Psoas muscle (tissue), 8 donors: ENCODE data around the gene FAXDC2. TPM values are rescaled to one million over a fixed set of nuclear protein-coding genes. Genes with fewer than 3 reads are reported as not detected.

Source experiments
- ATAC-seq, 4 donors: fragments of 200-7000 bp; cut with Tn5 transposase; one replicate each; pipeline ENCODE4 v1.9.1; 2020; ENCODE audit warnings: moderate library complexity in 3 of 4, mild to moderate bottlenecking in 2 of 4
- DNase-seq, 2 donors: peaks; one replicate each; pipeline ENCODE4 v3.0.0-alpha.2; 2020
- H3K27ac ChIP-seq: fragments of 200-600 bp; one replicate; pipeline ENCODE4 v1.8.0; 2022
- H3K27me3 ChIP-seq, 3 donors: fragments of 200-600 bp in 1 of 3; one replicate each; pipeline versions ENCODE4 v1.6.1 to v1.8.0; 2013 to 2022; ENCODE audit warnings: low read length in 2 of 3, mild to moderate bottlenecking in 2 of 3, moderate library complexity in 1 of 3; ENCODE audit not compliant: insufficient read depth in 3 of 3
- H3K36me3 ChIP-seq, 2 donors: fragments of 200-600 bp in 1 of 2; one replicate each; pipeline versions ENCODE4 v1.6.1 to v1.8.0; 2013 to 2022; ENCODE audit warnings: low read depth in 1 of 2, mild to moderate bottlenecking in 1 of 2, moderate library complexity in 1 of 2; ENCODE audit not compliant: insufficient read depth in 1 of 2
- H3K4me1 ChIP-seq: fragments of 200-600 bp; one replicate; pipeline ENCODE4 v1.8.0; 2022
- H3K4me3 ChIP-seq: fragments of 200-600 bp; one replicate; pipeline ENCODE4 v1.8.0; 2022; ENCODE audit warnings: mild to moderate bottlenecking
- H3K9me3 ChIP-seq: fragments of 200-600 bp; one replicate; pipeline ENCODE4 v1.8.0; 2022
- WGBS, 3 donors: extraction: QIAGEN DNeasy Blood & Tissue Kit; methylation state at CpG; one replicate each; pipeline versions ENCODE4 v1.1.6 to v1.1.7; 2013; 5-methylcytosine and 5-hydroxymethylcytosine counted together
- intact Hi-C, 2 donors: fragments of 100-400 bp; cut with DNase I; formaldehyde crosslinking; loops; one replicate each; pipeline versions ENCODE4 v1.11.0 to v1.14.2; 2022
- polyA plus RNA-seq, 3 donors: library from polyadenylated mRNA; stranded (reverse); fragments of 200-250 nt; gene quantifications; one replicate each; pipeline ENCODE4 v1.2.3, GENCODE V29; 2013
- total RNA-seq, 4 donors: library from RNA; stranded (reverse); fragmentation: NEBNext Ultra II Directional in 2 of 4; extraction: Animal tissue kit (Norgen Biotek cat#: 25700) in 2 of 4; gene quantifications; one replicate each; pipeline versions ENCODE4 v1.2.1 to v1.2.4, GENCODE V29; 2021 to 2023
- TF ChIP-seq, protein P1 (sequence below): fragments of 200-600 bp; IDR thresholded peaks from one replicate; pipeline ENCODE4 v1.8.0; 2022; ENCODE audit warnings: antibody characterized with exemption
- donor health status: healthy with polysubstance abuse.
- donor health status: DM: no; HTN: no; CAD: no; lungs with moderate emphysema.
- donor health status: Bipolar disorder and iron deficiency.
- donor health status: healthy.
- donor health status: DM: yes; HTN: yes; CAD: no.
- donor health status: DM: no; HTN: no; CAD: no.
- donor health status: DM: no; HTN: no; CAD: no.
- donor health status: DM: yes; HTN: yes; CAD: no.

FAXDC2 gene
- total and polyA plus RNA-seq, 7 donors: 1.5 to 11.0 (median 3.1) TPM

DNA sequence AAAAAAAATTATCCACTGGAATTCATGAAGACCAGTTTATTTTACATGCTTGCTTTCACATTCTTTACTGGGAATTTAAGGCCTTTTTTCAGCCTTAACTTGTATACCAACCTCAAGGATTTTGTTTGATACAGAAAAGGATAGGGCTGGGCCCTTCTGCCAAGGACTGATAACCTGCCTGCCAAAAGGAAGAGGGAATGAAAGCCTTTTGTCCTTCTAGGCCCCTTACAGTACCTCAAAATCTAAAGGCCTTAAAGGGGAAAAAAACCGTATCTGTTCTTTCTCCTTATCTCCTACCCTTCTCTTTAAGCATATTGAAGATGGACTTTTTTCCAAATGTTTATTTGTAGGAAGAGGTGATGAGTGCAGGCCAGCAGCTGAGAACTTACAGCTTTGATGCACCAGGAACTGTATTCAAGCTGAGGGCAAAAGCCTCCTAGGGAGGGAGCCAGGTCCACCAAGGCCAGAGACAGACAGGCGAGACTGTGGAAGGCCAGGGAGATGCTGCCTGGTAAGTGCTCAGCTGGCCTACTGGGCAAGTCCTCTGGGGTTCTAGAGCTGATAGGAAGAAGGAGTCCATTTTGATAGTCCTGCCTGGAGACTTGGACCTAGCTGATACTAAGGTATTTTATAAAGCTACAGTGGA is 31.8 kb downstream of the FAXDC2 start:
- ATAC-seq (no peak), DNase-seq (no peak)
- no peaks in the 10 kb centered on the region for H3K4me1 ChIP-seq
- WGBS, 3 donors: 77 to 80% (median 79%) methylated on average over 2 of the region's 2 CpGs
- H3K4me3 ChIP-seq: no peak overlapping the region
- no peaks in the 10 kb centered on the region for H3K27me3 ChIP-seq
- no peaks in the 10 kb centered on the region for H3K9me3 ChIP-seq
- intact Hi-C loops: no loop called here
- TF ChIP-seq, protein P1, sequence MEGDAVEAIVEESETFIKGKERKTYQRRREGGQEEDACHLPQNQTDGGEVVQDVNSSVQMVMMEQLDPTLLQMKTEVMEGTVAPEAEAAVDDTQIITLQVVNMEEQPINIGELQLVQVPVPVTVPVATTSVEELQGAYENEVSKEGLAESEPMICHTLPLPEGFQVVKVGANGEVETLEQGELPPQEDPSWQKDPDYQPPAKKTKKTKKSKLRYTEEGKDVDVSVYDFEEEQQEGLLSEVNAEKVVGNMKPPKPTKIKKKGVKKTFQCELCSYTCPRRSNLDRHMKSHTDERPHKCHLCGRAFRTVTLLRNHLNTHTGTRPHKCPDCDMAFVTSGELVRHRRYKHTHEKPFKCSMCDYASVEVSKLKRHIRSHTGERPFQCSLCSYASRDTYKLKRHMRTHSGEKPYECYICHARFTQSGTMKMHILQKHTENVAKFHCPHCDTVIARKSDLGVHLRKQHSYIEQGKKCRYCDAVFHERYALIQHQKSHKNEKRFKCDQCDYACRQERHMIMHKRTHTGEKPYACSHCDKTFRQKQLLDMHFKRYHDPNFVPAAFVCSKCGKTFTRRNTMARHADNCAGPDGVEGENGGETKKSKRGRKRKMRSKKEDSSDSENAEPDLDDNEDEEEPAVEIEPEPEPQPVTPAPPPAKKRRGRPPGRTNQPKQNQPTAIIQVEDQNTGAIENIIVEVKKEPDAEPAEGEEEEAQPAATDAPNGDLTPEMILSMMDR: no peak
- no peak overlapping the region for H3K27ac ChIP-seq
- peaks cover 7 to 96% of the 10 kb centered on the region in 2 donors for H3K36me3 ChIP-seq

DNA sequence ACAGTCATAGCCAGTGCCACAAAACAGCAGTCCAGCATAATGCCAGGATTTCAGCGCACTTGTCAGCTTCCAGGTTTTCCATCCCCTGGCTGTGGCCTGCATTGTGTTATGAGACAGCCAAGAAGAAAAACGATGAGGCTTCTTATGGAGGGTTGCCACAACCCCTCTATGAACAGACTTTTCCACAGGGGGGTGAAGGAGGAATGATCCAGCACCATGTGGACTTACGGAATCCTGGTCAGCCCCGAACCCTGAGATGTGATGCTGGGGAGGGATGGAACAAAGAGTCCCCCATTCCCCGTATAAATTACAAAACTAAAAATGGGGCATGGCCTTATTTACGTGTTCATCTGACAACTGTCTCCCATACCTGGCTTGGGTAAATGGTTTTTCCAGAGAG is 32.6 kb downstream of the FAXDC2 start:
- Histone ChIP-seq H3K4me3 (no peak overlapping the region), H3K27me3 (no peaks in the 10 kb centered on the region), H3K36me3 (peaks cover 7 to 96% of the 10 kb centered on the region in 2 donors), H3K9me3 (no peaks in the 10 kb centered on the region), H3K27ac (no peak overlapping the region), H3K4me1 (no peaks in the 10 kb centered on the region)
- intact Hi-C loops: no loop called here
- DNase-seq: no peak
- TF ChIP-seq, protein P1: no peak
- no peak for ATAC-seq
- 64 to 82% (median 70%) methylated on average over 6 of the region's 6 CpGs for WGBS, 3 donors

DNA sequence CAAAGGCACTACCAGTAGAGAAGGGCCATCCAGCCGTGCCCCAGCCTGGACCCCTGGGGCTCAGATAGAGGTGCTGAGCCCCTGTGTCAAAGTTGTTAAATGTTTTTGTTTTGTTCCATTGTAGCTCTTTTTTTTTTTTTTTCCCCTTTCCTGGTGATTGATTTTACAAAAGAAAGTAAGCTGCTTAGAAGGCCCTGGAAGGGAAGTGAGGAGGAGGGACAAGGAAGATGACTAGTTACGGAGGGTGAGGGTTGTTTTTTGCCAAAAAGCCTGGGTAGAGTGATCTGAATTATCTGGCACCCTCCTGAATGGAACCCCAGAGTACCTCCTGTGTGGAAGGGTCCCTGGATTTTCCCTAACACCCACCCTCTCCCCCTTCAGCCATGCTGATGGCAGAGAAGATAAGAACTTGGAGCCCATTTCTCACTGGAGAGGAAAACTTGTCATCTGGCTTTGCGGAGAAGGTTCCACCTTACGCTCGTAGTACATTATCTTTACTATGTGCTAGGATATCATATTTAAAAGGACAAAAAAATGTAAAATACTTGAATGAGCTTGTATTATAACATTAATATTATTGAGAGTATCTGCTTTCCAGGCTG is 33.4 kb downstream of the FAXDC2 start:
- peaks cover 7 to 96% of the 10 kb centered on the region in 2 donors for H3K36me3 ChIP-seq
- ATAC-seq (no peak), DNase-seq (no peak)
- no peak overlapping the region for H3K4me3 ChIP-seq
- no peaks in the 10 kb centered on the region for H3K4me1 ChIP-seq
- H3K27me3 ChIP-seq: no peaks in the 10 kb centered on the region
- 74 to 80% (median 75%) methylated on average over 5 of the region's 5 CpGs for WGBS, 3 donors
- intact Hi-C loops: no loop called here
- TF ChIP-seq, protein P1: no peak
- H3K27ac ChIP-seq: no peak overlapping the region
- no peaks in the 10 kb centered on the region for H3K9me3 ChIP-seq

DNA sequence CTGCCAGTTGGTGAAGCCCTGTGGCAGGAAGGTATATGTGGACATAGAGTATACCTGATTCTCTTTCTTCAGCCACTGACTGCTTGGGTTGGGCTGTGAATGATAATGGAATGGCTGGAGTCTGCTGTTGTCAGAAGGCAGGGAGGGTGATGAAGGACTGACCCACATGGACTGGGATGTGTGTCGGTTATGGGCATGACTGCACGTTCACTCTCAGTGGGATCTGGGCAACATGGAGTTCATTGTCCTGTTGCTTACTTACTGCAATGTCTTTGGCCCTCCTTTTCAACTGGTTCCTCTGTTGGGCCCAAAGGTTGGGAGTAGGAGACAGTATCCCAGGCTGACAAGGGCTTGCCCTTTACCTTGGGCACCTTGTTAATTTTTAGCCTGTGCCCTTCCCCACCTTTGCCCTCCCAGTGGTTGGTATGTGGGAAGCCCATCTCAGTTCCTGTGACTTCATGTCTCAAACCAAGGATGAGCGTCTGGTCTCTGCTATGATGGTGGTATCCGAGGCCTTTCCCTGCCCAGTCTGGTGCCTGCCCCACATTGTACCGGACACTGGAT is 34.6 kb downstream of the FAXDC2 start:
- 71 to 90% (median 72%) methylated on average over 5 of the region's 5 CpGs for WGBS, 3 donors
- H3K4me3 ChIP-seq: no peak overlapping the region
- ATAC-seq (no peak), DNase-seq (no peak)
- H3K27me3 ChIP-seq: no peaks in the 10 kb centered on the region
- H3K36me3 ChIP-seq: peaks cover 11 to 99% of the 10 kb centered on the region in 2 donors
- no peak overlapping the region for H3K27ac ChIP-seq
- no peaks in the 10 kb centered on the region for H3K9me3 ChIP-seq
- intact Hi-C loops: no loop called here
- TF ChIP-seq, protein P1: no peak
- H3K4me1 ChIP-seq: no peaks in the 10 kb centered on the region
